NOMO-1 treated with DMSO at 0.1 percent for 48 hours (cell line): ENCODE results near the gene DSE.

Experiments used
- DNase-seq: peaks from one replicate; lab custom pipeline; 2025; ENCODE audit not compliant: unreplicated experiment; lab: John Stamatoyannopoulos, UW

The DSE gene

DNA sequence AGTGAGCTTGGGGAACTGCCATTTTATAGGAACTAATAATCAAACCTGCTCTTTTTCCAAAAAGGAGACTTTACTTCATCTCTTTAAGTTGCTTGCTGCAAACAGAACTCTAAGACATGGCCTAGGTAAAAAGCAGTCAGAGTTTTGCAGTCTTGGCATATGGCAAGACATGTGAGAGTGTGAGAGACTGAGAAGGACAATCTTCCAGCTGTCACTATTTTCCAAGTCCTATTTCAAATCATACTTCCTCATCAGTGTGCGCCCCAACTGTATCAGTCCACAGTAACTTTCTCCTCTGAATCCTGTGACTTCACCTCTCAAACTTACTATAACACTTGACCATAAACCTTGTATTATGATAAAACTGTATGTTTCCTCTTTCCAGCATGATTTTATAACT lies 100.8 kb downstream of the DSE start:
- no peak for DNase-seq

DNA sequence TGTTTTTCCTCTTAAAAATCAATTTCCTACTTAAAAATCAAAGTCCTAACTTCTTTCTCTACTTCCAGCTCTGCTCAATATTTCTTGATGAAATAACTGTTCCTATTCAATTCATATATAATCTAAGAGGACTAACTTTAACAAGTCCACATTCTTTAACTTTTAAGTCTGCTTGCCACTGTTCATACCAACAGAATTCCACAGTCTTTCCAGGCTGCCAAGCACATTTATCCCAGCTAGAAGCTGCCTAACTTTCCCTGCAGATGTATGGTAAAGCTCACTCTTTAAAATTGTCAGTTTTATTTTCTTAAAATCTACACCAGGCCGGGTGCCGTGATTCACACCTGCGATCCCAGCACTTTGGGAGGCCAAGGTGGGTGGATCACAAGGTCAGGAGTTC lies 102.0 kb downstream of the DSE start:
- no peak for DNase-seq

DNA sequence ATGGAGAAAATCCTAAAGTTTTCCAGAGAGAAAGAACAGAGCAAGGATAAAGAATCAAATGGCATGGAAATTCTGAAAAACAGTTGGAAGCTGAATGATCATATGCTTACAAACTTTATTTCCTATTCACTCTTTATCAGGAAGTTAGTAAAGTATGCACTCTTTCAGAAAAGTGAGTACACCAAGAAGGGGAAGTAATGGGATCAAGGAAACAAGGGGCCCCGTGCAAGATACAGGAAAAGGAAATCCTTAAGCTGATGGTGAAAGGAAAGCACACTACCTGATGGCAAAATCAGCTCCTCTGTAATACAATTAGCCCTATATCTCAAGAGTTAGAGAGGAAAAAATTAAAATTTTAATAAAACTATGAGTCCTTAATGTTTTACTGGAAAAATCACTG lies 104.4 kb downstream of the DSE start:
- DNase-seq = peak; percentile 65

DNA sequence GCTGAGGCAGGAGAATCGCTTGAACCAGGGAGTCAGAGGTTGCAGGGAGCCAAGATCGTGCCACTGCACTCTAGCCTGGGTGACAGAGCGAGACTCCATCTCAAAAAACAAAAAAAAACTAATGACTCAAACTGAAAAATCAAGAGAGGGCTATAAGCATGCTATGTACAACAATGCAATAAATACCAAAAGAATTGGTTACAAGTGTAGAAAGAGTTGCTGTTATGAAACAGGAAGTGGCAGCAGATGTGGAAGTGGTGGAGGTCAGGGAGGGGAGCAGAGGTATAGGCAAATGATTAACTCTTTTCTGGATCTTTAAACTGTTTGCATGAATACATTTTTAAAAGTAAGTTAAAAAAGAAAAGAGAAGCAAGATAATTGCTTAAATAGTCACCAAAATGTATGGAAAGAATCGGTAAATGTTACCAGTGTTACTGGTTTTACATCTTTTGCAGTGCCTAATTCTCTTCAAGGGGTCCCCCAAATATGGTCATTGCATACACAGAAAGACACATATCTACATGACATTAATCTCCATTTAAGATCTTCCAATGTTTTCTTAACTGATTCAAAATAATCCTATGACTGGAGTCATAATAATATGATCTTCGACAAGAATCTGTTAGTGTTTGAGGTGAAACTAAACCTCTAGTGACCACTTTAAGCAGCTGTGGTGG lies 105.4 kb downstream of the DSE start:
- DNase-seq = peak; percentile 88

DNA sequence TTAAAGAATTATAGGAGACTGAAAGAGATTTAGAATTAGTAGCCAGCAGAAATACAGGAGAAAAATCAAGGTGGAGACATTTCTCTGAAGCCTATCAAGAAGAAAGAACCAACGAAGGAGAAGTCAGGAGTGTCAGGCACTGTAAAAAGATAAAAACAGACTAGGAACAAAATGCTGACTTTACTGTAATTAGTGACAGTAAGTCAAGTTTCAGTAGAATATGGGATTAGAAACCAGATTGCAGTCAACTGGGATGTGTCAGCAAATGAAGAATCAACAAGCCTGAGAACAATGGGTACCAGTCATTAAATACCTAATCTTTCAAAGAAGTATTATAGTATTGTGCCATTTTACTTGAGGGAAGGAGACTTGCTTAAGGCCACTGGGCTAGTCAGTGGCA lies 112.0 kb downstream of the DSE start:
- DNase-seq = no peak

DNA sequence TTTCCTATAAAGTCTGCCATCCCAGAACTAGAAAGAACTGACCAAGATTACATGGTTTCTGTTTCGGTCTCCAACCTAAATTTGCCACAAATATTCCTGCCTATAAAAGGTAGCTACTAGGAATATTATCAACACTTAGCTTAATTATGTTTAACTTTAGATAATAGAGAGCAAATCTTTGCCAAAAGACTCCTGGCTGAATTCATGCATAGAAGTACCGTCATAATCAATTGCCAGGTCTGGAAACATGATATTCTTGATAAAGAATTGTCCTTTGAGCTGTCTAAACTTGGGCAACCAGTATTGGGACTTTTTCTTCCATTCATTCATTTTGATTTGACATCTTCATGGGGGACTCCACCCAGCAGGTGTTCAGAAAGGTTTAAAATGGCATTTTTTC lies 112.9 kb downstream of the DSE start:
- no peak for DNase-seq

DNA sequence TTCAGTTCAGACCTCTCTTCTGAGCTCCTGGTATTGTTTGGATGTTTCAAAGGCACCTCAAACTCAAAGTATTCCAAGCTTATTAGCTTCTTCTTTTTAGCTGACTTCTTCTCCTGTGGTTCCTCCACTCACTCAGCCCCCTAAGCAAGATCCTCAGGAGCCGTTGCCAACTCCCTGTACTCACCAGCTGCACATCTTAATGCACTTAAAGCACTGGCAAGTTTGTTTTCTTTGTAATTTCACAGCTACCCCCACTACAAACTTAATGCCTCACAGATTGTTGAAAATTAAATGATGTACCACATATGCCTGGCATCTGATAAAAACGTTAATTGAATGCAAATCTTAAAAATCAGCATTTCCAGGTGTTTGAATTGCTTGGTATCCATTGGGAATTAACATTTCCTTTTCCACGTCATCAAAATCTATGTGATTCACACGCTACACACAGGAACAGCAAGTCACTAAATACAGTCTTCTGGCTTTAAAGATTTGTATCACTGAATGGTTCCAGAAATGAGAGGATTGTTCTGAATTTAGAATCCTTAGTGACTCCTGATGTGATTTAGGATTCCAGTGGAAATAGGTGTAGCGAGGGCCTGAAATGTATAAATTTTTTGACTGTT lies 114.9 kb downstream of the DSE start:
- no peak for DNase-seq

DNA sequence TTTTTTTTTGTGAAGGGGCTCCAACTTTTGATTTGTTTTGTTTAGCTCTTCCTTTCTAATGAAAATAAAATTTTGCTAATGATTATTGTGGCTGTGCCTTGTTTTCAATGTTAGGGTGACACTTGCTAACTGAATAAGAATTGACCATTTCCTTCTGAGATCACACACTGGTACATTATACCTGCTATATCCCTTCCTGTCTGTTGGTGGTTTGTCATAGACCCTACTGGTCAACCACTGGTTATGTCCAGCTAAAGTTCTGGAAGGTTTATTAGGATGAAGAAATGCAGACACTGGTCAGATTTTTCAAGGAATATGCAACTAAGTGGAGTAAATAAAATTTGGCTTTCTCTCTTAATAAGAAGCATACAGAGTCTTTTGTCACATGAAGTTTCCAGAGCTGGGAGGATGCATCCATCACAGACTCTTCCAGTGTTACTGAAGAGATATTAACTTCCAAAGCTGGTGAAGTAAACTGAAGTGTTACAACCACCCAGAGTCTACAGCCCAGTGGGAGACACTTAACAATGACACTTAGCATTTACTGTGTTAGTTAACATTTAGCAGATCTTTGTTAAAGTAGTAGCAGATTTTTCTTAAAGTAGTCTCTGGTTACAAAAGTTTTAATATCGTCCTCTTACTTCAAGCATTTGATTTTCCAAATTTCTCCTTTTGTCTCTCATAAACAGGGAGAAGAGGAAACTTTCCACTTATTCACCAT lies 121.0 kb downstream of the DSE start:
- no peak for DNase-seq

DNA sequence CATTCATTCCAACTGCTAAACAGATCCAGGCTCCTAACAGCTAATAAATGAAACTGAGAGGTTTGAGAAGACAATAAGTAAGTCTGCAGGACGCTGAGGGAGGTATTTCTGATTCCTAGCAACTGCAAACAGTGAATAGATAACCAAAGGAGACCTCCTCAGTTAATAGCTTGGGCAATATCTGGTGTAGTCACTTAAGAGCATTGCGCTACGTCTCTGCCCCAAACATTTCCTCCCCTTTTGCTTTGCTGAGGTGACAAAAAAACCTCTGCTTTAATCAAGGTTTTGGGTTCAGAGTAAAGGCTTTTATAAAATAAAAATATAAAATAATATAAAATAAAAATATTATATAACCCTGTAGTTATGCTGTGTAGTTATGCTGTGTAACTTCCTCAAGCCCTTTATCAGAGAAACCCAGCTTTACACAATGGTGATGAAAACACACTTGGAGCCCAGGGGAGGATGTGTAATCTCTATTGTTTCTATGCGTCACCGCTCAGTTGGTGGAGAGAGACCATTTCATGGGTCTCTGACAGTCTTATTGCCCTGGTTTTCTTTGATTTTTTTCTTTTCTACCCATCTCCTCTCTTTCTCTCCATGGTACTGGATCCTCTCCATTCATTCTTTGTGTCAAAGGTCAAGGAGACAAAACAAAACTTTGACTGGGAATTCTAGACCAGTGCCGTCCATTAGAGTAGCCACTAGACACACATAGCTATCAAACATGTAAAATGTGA lies 121.8 kb downstream of the DSE start:
- DNase-seq = peak; percentile 23
